Activated naive CD8-positive, alpha-beta T cell treated with anti-CD3 and anti-CD28 coated beads, Interleukin-2, amount 10 ng/mL, durations not matched to agents 7 days and 5 days (primary cell): ENCODE data around the gene DENND4B. TPM values are rescaled to one million over a fixed set of nuclear protein-coding genes. Genes with fewer than 3 reads are reported as not detected.
"Not testable (repeated sequence)": the region's sequence is repeated elsewhere in the genome, so short reads cannot be mapped to it uniquely, and the experiment has no call there.

Source experiments
- ATAC-seq: fragments of 150-1000 bp; cut with Tn5 transposase; one replicate; pipeline ENCODE4 v1.10.0; 2021; ENCODE audit warnings: low read depth, moderate library complexity
- POLR2A ChIA-PET: fragments of 350-600 bp; sonication (Branson Sonifier 250); formaldehyde crosslinking; loops from one replicate; lab custom pipeline; 2021; ENCODE audit warnings: antibody characterized with exemption; lab: Charles Lee
- DNase-seq: peaks from one replicate; pipeline ENCODE4 v3.0.0; 2021
- H3K27ac Mint-ChIP-seq: one replicate; pipeline ENCODE4 v1.8.0; 2022; ENCODE audit warnings: mild to moderate bottlenecking, mixed read lengths
- H3K27me3 Mint-ChIP-seq: one replicate; pipeline ENCODE4 v1.8.0; 2022; ENCODE audit warnings: mild to moderate bottlenecking, moderate library complexity, mixed read lengths
- H3K36me3 Mint-ChIP-seq: one replicate; pipeline ENCODE4 v1.8.0; 2021; ENCODE audit warnings: mild to moderate bottlenecking, mixed read lengths
- H3K4me1 Mint-ChIP-seq: one replicate; pipeline ENCODE4 v1.8.0; 2021; ENCODE audit warnings: mixed read lengths
- H3K4me3 Mint-ChIP-seq: one replicate; pipeline ENCODE4 v1.8.0; 2022; ENCODE audit warnings: mild to moderate bottlenecking, moderate library complexity, mixed read lengths
- H3K9me3 Mint-ChIP-seq: one replicate; pipeline ENCODE4 v1.8.0; 2021; ENCODE audit warnings: mixed read lengths
- total RNA-seq, 2 experiments: library from RNA; stranded (reverse); gene quantifications; one replicate each; pipeline ENCODE4 v1.2.3, GENCODE V29; 2021

Gene DENND4B
- total RNA-seq, 2 experiments from 2014 or later, result 173 to 183 TPM

- not testable (repeated sequence) for H3K27me3 Mint-ChIP-seq, H3K4me3 Mint-ChIP-seq, DNase-seq, ATAC-seq, H3K27ac Mint-ChIP-seq, H3K9me3 Mint-ChIP-seq
- peaks cover 25% of the 10 kb centered on the region for H3K36me3 Mint-ChIP-seq
- POLR2A ChIA-PET, result interaction anchor here (2.8 kb wide), 1 partner anchor 13 kb away, joined by 7 read pairs; the partner anchor contains the start of gene GATAD2B
- peaks cover 14% of the 10 kb centered on the region for H3K4me1 Mint-ChIP-seq
These were observed 36.0 kb downstream of the DENND4B start for GRCh38 chr1:153910560-153910959.

DNA sequence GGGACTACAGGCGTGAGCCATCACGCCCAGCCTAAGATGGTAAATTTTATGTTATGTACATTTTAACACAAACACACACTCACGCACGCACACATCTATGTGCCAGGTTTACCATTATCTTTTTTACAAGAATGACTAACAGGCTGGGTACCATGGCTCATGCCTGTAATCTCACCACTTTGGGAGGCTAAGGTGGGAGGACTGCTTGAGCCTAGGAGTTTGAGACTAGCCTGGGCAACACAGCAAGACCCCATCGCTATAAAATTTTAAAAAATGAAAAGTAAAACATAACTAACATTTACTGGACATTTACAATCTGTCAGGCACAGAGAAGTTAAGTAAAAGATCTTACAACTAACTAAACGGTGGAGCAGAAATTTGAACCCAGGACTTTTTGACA lies 38.4 kb downstream of the DENND4B start:
- Mint-ChIP-seq H3K36me3 (peaks cover 25% of the 10 kb centered on the region), H3K4me1 (peaks cover 14% of the 10 kb centered on the region), H3K27me3 (no peaks in the 10 kb centered on the region), H3K4me3 (no peak overlapping the region), H3K9me3 (no peaks in the 10 kb centered on the region), H3K27ac (no peak overlapping the region)
- DNase-seq, result no peak
- POLR2A ChIA-PET, result no interaction called here
- ATAC-seq, result no peak

DNA sequence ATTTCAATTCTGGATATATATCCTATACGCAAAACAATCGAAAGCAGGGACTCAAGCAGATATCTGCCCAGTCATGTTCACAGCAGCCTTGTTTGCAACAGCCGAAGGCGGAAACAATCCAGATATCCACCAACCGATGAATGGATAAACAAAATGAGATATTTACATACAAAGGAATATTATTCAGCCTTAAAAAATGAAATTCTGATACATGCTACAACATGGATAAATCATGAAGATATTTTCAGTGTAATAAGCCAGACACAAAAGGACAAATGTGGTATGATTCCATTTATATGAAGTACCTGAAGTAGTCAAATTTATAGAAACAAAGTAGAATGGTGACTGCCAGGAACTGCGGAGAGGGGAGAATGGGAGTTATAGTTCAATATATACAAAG lies 39.4 kb downstream of the DENND4B start:
- Mint-ChIP-seq H3K4me3 (no peak overlapping the region), H3K36me3 (peaks cover 24% of the 10 kb centered on the region), H3K9me3 (no peaks in the 10 kb centered on the region), H3K4me1 (peaks cover 13% of the 10 kb centered on the region), H3K27ac (no peak overlapping the region), H3K27me3 (no peaks in the 10 kb centered on the region)
- ATAC-seq (no peak), DNase-seq (no peak)
- POLR2A ChIA-PET, result no interaction called here

DNA sequence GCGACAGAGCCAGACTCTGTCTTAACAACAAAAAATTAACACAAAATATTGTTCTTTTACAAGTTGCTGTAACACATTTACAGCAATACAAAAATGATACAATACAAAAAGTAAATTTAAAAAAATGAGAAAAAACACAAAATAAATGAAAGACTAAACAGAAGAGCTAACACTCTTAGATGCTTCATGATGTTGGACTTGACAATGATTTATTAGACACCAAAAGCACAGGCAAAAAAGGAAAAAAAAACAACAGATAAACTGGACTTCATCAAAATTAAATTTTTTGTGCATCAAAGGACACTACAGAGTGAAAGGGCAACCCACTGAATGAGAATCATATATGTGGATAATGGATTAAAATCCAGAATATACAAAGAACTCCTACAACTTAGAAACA lies 40.1 kb downstream of the DENND4B start:
- no peaks in the 10 kb centered on the region for H3K27me3 Mint-ChIP-seq
- peaks cover 11% of the 10 kb centered on the region for H3K4me1 Mint-ChIP-seq
- no peaks in the 10 kb centered on the region for H3K9me3 Mint-ChIP-seq
- peaks cover 22% of the 10 kb centered on the region for H3K36me3 Mint-ChIP-seq
- no peak overlapping the region for H3K27ac Mint-ChIP-seq
- DNase-seq (no peak), ATAC-seq (no peak)
- no peak overlapping the region for H3K4me3 Mint-ChIP-seq
- POLR2A ChIA-PET, result interaction anchor here (1.0 kb wide), 1 partner anchor 13 kb away, joined by 3 read pairs; no protein-coding TSS in a partner anchor

GRCh38 chr1:153905908-153906307 lies 40.6 kb downstream of the DENND4B start:
- Mint-ChIP-seq H3K27ac (peak overlapping the region; percentile 30), H3K36me3 (peaks cover 20% of the 10 kb centered on the region)
- not testable (repeated sequence) for H3K4me1 Mint-ChIP-seq, ATAC-seq, H3K27me3 Mint-ChIP-seq, H3K4me3 Mint-ChIP-seq, H3K9me3 Mint-ChIP-seq, DNase-seq
- POLR2A ChIA-PET, result interaction anchor here (0.7 to 1.0 kb wide), 3 partner anchors 13 to 18 kb away, joined by 3 to 4 read pairs (median 3); no protein-coding TSS in a partner anchor

DNA sequence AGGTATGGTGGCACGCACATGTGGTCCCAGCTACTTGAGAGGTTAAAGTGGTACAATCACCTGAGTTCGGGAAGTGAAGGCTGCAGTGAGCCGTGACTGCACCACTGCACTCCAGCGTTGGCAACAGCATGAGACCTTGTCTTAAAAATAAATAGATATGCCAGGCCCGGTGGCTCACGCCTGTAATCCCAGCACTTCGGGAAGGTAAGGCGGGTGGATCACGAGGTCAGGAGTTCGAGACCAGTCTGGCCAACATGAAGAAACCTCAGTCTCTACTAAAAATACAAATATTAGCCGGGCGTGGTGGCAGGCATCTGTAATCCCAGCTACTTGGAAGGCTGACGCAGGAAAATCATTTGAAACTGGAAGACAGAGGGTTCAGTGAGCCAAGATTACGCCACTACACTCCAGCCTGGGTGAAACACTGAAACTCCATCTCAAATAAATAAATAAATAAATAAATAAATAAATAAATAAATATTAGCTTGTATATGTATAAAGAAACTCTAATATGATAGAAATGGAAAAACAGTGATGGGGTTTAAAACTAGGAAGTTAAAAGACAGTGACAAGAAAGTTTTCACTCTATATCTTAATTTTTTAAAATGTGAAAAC lies 42.6 kb downstream of the DENND4B start:
- Mint-ChIP-seq H3K27me3 (no peaks in the 10 kb centered on the region), H3K9me3 (no peaks in the 10 kb centered on the region), H3K27ac (no peak overlapping the region), H3K36me3 (peaks cover 22% of the 10 kb centered on the region), H3K4me1 (peaks cover 12% of the 10 kb centered on the region), H3K4me3 (no peak overlapping the region)
- DNase-seq (no peak), ATAC-seq (no peak)
- POLR2A ChIA-PET, result no interaction called here

DNA sequence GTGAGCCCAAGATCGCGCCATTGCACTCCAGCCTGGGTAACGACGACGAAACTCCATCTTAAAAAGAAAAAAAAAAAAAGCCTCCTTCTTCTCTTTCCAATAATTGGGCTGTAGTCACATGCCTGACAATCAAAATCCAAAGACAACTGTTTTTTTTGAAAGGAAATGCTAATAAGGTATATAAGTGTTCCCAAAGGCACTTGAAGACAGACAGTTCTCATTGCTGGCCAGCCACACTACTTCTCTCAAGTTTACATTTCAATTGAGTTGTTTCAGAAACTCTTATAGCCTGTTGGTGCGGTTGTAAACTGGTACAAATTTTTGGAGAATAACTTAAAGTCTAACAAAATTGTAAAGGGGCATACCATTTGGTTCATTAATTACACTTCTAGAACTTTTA lies 47.0 kb downstream of the DENND4B start:
- DNase-seq (no peak), ATAC-seq (no peak)
- Mint-ChIP-seq H3K27me3 (no peaks in the 10 kb centered on the region), H3K4me3 (no peak overlapping the region), H3K36me3 (peaks cover 16% of the 10 kb centered on the region), H3K4me1 (peaks cover 11% of the 10 kb centered on the region), H3K9me3 (no peaks in the 10 kb centered on the region), H3K27ac (no peak overlapping the region)
- POLR2A ChIA-PET, result no interaction called here

DNA sequence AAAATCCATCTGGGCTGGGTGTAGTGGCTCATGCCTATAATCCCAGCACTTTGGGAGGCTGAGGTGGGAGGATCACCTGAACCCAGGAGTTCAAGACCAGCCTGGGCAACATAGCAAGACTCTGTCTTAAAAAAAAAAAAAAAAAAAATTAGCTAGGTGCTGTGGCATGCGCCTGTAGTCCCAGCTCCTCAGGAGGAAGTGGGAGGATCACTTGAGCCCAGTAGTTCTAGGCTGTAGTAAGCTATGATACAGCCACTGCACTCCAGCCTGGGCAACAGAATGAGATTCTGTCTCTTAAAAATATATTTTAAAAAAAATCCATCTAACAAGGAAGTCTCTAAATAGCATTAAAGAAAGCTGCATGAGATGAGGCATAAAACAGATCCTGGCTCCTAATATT lies 50.7 kb downstream of the DENND4B start:
- H3K9me3 Mint-ChIP-seq, H3K27me3 Mint-ChIP-seq, DNase-seq, H3K4me3 Mint-ChIP-seq, POLR2A ChIA-PET: not testable (repeated sequence)
- Mint-ChIP-seq H3K4me1 (peaks cover 14% of the 10 kb centered on the region), H3K36me3 (peaks cover 15% of the 10 kb centered on the region), H3K27ac (peak overlapping the region; percentile 9)
- peak; percentile 74 for ATAC-seq

GRCh38 chr1:153891042-153891441 lies 55.5 kb downstream of the DENND4B start:
- not testable (repeated sequence) for H3K4me3 Mint-ChIP-seq, DNase-seq, H3K27me3 Mint-ChIP-seq, H3K9me3 Mint-ChIP-seq, ATAC-seq
- H3K36me3 Mint-ChIP-seq, result peaks cover 17% of the 10 kb centered on the region
- peak overlapping the region; percentile 68 for H3K27ac Mint-ChIP-seq
- POLR2A ChIA-PET, result interaction anchor here (0.6 kb wide), 3 partner anchors 29 to 104 kb away, joined by 3 to 5 read pairs (median 3); no protein-coding TSS in a partner anchor
- peaks cover 26% of the 10 kb centered on the region for H3K4me1 Mint-ChIP-seq

DNA sequence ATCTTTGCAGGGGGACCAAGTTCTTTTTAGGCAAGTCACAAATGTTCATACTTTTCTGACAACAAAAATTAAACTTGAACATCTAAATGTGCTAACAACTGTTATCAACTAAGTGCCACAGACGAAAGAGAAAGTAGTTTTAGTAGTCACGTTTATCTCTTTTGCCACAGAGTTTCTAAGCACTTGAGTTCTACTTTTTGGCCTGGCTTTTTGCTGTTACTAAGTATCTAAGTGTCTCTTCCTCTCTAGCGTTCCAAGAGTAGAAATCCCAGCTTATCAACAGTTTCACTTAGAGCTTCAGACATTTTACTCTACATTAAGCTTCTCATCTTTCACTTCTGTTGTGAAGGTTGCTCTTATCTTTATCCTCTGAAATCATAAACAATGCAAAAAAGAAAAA lies 58.0 kb downstream of the DENND4B start:
- Mint-ChIP-seq H3K27ac (peak overlapping the region; percentile 59), H3K9me3 (no peaks in the 10 kb centered on the region), H3K4me3 (peak overlapping the region; percentile 61), H3K4me1 (peaks cover 25% of the 10 kb centered on the region), H3K36me3 (peaks cover 16% of the 10 kb centered on the region), H3K27me3 (no peaks in the 10 kb centered on the region)
- ATAC-seq (peak; percentile 58), DNase-seq (no peak)
- POLR2A ChIA-PET, result interaction anchor here (0.6 to 1.2 kb wide), 2 partner anchors 9 to 56 kb away, joined by 4 to 5 read pairs; no protein-coding TSS in a partner anchor

- no peak overlapping the region for H3K4me3 Mint-ChIP-seq
These were observed 60.4 kb downstream of the DENND4B start for GRCh38 chr1:153886127-153886526.

DNA sequence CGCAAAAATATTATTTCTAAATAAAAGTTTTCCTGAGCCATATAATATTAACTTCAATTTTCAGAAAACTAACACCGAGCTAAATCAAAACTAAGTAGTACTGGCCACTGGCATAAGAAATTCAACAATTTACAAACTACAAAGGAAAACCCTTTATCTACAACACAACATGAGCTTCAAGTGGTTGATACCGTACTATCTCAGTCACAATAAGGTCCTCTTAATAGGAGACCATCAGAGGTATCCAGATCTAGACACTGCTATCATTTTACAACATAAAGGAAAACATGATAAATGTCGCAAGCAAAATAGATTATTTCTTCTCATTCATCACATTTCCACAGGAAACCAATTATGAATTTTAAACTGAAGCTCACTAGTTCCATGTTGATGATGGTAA lies 63.3 kb downstream of the DENND4B start:
- DNase-seq (no peak), ATAC-seq (no peak)
- H3K9me3 Mint-ChIP-seq, result no peaks in the 10 kb centered on the region
- no peak overlapping the region for H3K27ac Mint-ChIP-seq
- H3K27me3 Mint-ChIP-seq, result no peaks in the 10 kb centered on the region
- H3K36me3 Mint-ChIP-seq, result peaks cover 12% of the 10 kb centered on the region
- POLR2A ChIA-PET, result no interaction called here
- peaks cover 16% of the 10 kb centered on the region for H3K4me1 Mint-ChIP-seq
- no peak overlapping the region for H3K4me3 Mint-ChIP-seq

More at GRCh38 chr1:153886127-153886526, 60.4 kb downstream of the DENND4B start:
- Mint-ChIP-seq H3K4me1 (peaks cover 24% of the 10 kb centered on the region), H3K9me3 (no peaks in the 10 kb centered on the region), H3K27ac (no peak overlapping the region), H3K27me3 (no peaks in the 10 kb centered on the region), H3K36me3 (peaks cover 16% of the 10 kb centered on the region)
- DNase-seq (no peak), ATAC-seq (no peak)
- POLR2A ChIA-PET, result interaction anchor here (0.7 kb wide), 1 partner anchor 1179 kb away, joined by 4 read pairs; no protein-coding TSS in a partner anchor

DNA sequence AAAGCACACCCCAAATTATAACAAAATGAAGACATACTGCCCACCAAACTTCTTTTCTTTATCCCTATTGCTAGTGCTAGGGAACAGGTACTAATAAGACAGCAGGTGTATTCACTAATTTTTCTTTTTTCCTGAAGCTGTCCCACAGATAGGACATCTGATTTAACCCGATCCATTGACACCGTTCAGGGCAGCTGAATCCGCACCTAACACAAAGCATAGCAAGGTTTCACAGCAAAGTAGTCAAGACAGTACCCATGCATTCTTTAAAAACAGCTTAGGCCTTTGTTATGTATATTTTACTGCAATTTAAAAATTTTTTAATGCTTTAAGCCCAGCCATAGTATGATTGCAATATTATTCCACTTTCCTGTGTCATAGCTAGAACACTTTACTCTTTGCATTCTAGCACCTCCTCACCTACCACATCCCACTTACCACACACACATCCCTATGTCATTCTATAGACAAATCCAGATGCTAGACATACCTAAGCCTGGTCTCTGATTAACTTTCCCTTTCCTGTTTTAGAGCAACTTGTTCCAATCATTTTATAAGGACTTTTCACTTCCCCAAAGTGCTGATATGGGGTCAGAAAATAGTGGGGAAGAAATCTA lies 64.1 kb downstream of the DENND4B start:
- DNase-seq, result no peak
- peaks cover 10% of the 10 kb centered on the region for H3K36me3 Mint-ChIP-seq
- POLR2A ChIA-PET, result interaction anchor here (1.1 kb wide), 1 partner anchor 72 kb away, joined by 3 read pairs; no protein-coding TSS in a partner anchor
- peaks cover 11% of the 10 kb centered on the region for H3K4me1 Mint-ChIP-seq
- H3K27me3 Mint-ChIP-seq, result no peaks in the 10 kb centered on the region
- ATAC-seq, result peak; percentile 58
- no peak overlapping the region for H3K27ac Mint-ChIP-seq
- H3K9me3 Mint-ChIP-seq, result no peaks in the 10 kb centered on the region
- no peak overlapping the region for H3K4me3 Mint-ChIP-seq
